Measurements from ENCODE around the gene MBD4.

- TF ChIP-seq, protein P1, sequence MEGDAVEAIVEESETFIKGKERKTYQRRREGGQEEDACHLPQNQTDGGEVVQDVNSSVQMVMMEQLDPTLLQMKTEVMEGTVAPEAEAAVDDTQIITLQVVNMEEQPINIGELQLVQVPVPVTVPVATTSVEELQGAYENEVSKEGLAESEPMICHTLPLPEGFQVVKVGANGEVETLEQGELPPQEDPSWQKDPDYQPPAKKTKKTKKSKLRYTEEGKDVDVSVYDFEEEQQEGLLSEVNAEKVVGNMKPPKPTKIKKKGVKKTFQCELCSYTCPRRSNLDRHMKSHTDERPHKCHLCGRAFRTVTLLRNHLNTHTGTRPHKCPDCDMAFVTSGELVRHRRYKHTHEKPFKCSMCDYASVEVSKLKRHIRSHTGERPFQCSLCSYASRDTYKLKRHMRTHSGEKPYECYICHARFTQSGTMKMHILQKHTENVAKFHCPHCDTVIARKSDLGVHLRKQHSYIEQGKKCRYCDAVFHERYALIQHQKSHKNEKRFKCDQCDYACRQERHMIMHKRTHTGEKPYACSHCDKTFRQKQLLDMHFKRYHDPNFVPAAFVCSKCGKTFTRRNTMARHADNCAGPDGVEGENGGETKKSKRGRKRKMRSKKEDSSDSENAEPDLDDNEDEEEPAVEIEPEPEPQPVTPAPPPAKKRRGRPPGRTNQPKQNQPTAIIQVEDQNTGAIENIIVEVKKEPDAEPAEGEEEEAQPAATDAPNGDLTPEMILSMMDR (IDR thresholded peaks at IDR 0.05), result no peak
- no peak for TF ChIP-seq ZFX (IDR thresholded peaks at IDR 0.05; ENCODE audit: borderline replicate concordance)
Measured at GRCh38 chr3:129384594-129385323, 55.0 kb downstream of the MBD4 start.
